ENCODE measurements around the gene UPF2.

GRCh38 chr10:11902646-11903045 is 140.0 kb downstream of the UPF2 start:
- TF ChIP-seq CTCF (IDR thresholded peaks at IDR 0.05) (no peak), POLR2A (IDR thresholded peaks at IDR 0.05) (no peak)
